Skeletal muscle cell (primary cell): ENCODE measurements around the gene MZT2B.
"Not testable (repeated sequence)": the region's sequence is repeated elsewhere in the genome, so short reads cannot be mapped to it uniquely, and the experiment has no call there.

Source experiments
- DNase-seq: peaks from one replicate; pipeline ENCODE4 v3.0.0-alpha.2; 2010; ENCODE audit warnings: low read depth
- H3K4me3 ChIP-seq: 2 replicates; pipeline ENCODE4 v1.5.1; 2011; ENCODE audit warnings: low read depth, mild to moderate bottlenecking, control low read depth, low read length, moderate library complexity

The MZT2B gene, protein sequence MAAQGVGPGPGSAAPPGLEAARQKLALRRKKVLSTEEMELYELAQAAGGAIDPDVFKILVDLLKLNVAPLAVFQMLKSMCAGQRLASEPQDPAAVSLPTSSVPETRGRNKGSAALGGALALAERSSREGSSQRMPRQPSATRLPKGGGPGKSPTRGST

GRCh38 chr2:130181880-130182682 lies at the start of gene MZT2B:
TSS of gene MZT2B (plus strand) at chr2:130182262. CDS start at chr2:130182283, 21 bp downstream.
- peak within 1 kb of the TSS; percentile 93 for H3K4me3 ChIP-seq
- DNase-seq, result peak; percentile 38

DNA sequence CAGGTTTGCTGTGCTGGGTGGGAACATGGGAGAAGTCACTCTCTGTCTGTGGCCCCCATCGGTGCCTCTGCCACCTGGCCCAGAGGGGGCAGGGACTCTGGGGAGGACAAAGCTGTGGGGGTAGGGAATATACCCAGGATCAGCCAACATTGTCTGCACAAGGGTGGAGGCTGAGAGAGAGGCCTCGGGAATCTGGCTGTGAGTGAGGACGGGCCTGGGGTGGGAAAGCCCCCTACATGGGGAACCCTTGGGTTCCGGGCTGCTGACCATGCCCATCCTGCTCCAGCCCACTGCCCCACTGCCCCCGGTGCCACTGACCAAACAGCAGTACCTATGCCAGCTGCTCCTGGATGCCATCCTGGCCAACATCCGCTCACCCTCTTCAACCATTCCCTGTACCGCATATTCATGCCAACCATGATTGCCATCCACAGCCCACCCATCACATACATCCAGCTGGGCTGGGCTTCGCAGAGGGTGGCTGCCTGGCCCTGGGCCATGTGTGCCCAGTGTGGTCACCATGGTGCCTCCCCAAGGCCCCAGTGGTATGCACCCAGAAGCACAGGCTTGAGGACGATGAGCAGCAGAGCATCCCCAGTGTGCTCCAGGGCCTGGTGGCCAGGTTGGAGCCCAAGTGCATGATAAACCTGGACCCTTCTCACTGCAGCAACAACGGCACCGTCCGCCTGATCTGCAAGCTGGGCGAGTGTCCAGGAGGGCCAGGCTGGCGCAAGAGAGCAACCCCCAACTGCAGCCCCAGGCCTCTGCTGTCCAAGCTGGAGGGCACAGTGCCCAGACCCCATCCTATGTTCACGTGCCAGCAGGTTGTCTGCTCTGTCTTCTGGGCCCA lies 46.1 kb upstream of the MZT2B start:
- no peak overlapping the region for H3K4me3 ChIP-seq
- DNase-seq, result no peak

DNA sequence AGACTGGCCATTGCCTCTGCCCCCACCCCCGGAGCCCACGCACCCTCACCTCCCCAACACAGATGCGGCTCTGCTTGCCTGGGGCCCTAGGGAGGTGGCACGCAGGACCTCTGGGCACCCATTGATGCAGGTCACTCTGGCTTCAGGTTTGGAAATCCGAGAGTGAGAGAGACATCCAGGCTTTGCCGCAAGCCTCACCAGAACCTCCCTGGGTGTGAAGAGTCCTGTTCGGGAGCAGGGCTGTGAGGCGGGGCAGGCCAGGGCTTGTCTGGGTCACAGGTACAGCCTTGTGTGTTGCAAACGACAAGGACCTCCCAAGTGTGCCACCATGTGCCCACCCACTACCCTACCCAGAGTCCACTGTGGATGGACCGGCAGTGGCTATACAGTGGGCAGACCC lies 45.5 kb upstream of the MZT2B start:
- DNase-seq, H3K4me3 ChIP-seq: not testable (repeated sequence)

DNA sequence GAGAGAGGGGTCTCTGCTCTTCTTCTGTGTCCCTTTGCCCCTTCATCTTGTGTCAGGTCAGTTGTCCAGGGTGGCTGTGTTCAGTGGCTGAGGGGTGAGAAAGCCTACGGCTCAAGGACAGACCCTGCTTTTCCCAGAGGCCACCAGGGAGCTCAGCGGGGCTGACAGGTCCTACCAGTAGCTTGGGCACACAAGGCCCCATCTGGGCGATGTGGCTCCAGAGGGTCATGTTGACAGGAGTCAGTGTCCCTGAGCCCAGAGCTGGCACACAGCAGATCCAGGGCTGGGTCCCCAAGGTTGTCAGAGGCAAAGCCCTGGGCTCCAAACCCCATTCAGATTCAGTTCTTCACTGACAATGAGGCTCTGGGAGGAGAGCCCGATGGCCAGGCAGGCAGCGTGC lies 44.9 kb upstream of the MZT2B start:
- H3K4me3 ChIP-seq, DNase-seq: not testable (repeated sequence)

DNA sequence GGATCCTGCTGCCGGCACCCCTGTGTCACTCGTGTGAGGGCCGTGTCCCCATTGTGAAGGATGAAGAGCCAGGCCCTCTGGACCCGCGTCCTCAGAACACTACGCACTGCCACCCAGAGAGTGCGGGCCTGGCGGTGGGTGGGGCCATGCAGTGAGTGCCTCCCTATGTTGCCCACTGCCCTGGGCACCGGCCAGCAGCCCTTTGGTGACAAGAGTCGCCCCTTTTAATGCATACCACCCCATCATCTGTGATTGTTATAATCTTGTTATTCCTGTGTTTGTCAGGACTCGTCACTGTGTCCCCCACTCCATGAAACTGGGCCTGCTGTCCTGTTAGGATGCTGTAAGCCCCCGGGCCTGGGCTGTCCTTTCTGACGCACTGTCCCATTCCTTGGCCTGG lies 43.7 kb upstream of the MZT2B start:
- not testable (repeated sequence) for DNase-seq, H3K4me3 ChIP-seq

DNA sequence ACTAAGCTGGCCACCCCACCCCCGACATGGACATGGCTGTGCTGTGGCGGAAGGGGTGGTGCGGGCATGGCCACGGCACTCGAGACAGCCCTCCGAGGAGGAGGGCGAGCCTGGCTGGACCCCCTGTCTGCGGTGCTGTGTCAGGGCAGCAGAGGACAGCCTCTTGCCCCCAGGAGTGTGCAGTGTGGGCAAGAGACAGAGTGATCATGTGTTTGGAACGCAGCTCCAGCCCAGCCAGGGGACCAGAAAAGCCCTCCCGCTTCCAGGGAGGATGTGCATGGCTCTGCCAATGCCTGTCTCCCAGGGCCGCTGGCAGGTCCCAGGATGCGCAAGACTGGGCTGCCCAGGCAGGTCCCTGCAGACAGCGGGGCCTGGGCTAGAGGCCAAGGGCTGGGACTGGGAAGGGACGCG lies 43.2 kb upstream of the MZT2B start:
- DNase-seq, H3K4me3 ChIP-seq: not testable (repeated sequence)

DNA sequence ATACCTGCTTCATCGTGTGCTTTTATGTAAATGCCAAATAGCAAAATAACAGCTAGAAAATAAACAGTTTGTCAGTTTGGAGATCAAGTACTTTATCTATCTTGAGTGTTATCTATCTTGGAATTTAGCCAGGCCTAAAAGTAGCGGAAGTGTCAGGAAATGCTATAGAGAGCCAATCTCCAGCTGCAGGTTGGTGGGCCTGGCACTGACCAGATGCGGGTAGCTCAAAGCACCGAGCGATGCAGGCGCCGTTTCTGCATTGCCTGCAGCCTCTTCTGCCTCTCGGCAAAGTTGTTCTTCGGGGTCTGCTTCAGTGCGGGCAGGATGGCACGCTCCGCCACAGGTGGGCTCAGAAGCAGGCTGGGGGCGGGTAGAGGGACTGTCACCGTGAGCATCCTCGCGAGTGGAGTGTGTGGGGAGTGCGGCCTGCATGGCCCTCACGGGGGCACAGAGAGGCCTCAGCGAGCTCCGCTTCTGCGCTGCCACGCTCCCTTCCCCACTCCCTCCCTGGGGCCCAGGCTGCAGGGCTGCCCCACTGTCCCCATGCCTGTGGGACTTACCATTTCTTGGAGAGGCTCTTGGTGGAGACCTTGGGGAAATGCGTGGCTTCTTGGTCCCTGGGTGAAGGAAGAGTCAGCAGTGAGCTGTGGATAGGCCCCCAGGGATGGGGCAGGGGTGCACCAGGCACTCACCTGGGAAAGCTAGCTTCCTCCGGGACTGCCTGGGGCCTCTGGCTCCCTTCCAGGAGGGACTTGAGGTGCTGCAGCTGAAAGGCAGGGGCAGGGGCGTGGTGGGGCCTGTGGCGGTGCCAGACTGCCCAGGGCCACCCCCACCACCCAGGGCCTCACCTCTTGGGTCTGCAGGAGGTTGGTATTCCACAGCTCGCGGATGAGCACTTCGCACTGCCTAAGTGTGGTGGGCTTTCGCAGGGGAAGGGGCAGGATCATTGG lies 42.5 kb upstream of the MZT2B start:
- not testable (repeated sequence) for DNase-seq, H3K4me3 ChIP-seq

DNA sequence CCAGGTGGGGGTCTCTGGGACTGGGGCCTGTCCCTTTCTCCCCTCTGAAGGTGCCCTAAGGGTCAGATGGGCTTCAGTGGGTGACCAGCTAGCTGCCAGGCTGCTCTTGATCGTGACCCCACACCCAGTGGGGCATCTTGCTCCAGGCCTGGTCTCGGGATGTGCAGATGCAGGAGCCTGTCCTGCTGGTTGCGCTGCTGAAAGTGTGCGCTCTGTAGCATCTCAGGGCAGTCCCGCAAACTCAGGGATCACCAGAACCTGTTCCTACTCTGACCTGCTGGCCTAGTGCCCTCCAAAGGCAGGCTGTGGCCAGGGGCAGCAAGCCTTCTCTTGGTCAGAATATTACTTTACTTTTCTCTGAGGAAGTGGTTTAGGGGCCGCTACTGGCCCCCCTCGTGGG lies 41.5 kb upstream of the MZT2B start:
- DNase-seq, H3K4me3 ChIP-seq: not testable (repeated sequence)

DNA sequence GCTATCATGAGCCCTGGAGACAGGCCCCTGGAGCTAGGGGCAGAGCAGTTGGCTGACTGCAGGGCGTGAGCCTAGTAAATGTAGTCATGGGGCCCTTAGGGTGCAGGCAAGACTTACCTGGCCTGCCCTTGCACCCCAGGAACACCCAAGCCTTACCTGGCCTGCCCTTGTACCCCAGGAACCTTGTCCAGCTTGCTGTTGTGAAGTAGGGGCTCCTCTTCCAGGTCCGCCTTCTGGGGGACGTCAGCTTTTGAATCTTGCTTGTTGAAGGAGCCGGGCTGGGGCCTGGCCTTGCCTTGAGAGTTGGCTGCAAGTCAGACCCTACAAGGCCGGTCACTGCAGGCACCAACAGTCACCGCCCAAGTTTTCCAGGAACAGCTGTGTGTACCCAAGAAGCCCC lies 41.1 kb upstream of the MZT2B start:
- not testable (repeated sequence) for DNase-seq, H3K4me3 ChIP-seq

GRCh38 chr2:130141645-130142370 lies 40.3 kb upstream of the MZT2B start:
- DNase-seq, H3K4me3 ChIP-seq: not testable (repeated sequence)

- not testable (repeated sequence) for DNase-seq, H3K4me3 ChIP-seq
Observed at GRCh38 chr2:130142396-130143265, 39.4 kb upstream of the MZT2B start.

- DNase-seq, result not testable (repeated sequence)
- peak overlapping the region; percentile 7 for H3K4me3 ChIP-seq
Observed at GRCh38 chr2:130143266-130144039, 38.6 kb upstream of the MZT2B start.

- peak within 1 kb of the TSS; percentile 44 for H3K4me3 ChIP-seq
Observed at GRCh38 chr2:130145006-130145414, 37.1 kb upstream of the MZT2B start, which contains the start of gene CCDC74B. TSS of gene CCDC74B (minus strand) at chr2:130145112. CDS start at chr2:130144996, 116 bp downstream.

GRCh38 chr2:130148515-130148914 lies 33.5 kb upstream of the MZT2B start:
- not testable (repeated sequence) for DNase-seq, H3K4me3 ChIP-seq

More at GRCh38 chr2:130145006-130145414, 37.1 kb upstream of the MZT2B start, which contains the start of gene CCDC74B:
- DNase-seq, result not testable (repeated sequence)

DNA sequence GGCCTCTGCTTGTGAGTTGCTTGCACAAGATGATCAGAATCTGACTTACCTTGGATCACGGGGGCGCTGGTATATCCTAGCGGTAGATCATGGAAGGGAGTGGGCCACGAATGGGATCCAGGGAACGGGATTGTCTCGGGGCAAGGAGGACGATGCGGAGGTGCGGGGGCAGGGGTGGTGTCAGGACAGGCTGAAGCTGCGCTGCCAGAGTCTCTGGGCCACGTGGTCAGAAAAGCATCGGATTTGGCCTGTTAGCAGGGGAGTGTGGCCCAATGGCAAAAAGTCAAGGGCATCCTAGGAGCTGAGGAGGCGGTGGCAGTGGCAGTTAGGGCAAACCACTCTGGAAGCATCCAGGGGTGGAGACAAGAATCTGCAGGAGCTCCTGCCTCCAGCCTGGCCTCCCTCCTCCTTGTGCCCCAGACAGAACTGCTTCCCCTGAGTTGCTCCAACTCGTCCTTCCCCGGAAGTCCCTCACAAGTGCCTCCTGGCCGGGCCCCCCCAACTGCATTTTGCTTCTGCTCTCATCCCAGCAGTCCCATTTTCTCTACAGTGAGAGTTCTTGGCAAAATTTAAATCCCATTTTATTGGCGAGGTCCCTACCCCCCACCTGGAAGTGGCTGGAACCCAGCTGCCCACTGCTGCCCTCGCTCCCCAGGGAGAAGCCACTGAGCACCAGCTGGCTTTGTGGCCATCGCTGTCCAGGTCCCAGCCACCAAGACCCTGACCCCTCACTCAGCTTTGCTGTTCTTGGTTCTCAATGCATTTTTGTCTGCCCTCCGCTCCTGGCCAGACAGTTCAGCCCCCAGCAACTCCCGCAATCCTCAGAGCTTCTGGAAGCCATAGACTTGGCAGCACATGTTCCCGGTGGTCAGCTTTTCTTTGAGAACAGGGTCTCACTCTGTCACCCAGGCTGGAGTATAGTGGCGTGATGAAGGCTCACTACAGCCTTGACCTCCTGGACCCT lies 31.6 kb upstream of the MZT2B start:
- H3K4me3 ChIP-seq, result no peak overlapping the region
- DNase-seq, result no peak
